ENCODE results near the gene HERPUD1.

GRCh38 chr16:56896244-56896643, 35.7 kb upstream of the HERPUD1 start:
- TF ChIP-seq CTCF (IDR thresholded peaks at IDR 0.05) (no peak), AFF4 (CRISPR knock-in tag; IDR thresholded peaks at IDR 0.05; ENCODE audit: borderline replicate concordance) (no peak), TCF7 (CRISPR knock-in tag; IDR thresholded peaks at IDR 0.05; ENCODE audit: low read depth) (no peak)

Data from WTC11 (cell line).